ENCODE data around the gene DIAPH2. TPM values are rescaled to one million over a fixed set of nuclear protein-coding genes. Genes with fewer than 3 reads are reported as not detected.

Gene DIAPH2
- total RNA-seq, 1 donor from 2014 or later = 20.5 TPM

DNA sequence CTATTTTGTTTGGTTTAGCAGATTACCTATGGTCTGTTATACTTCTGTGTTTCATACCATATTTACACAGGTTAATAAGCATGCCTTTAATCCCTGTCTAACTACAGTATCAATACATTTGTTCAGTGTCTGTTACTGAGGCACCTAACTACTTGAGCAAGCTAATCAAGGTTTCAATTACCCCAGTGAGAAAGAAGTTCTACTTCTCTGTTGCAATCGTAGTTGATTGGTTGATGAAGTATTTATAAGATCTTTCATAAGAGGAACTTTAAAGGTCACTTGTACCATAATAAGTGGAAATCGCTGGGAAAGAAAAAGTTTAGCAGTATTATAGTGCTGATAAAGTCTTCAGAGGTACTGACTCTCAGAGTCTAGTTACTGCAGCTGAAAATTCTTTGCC is 689.6 kb downstream of the DIAPH2 start:
- ChIA-PET CTCF (no interaction called here), POLR2A (no interaction called here)
- no peak for ATAC-seq (ENCODE audit: low read depth)
- Mint-ChIP-seq H3K27ac (peak overlapping the region; percentile 35), H3K4me1 (peaks cover 11% of the 10 kb centered on the region), H3K36me3 (ENCODE audit: low read depth) (peaks cover 5% of the 10 kb centered on the region), H3K9me3 (no peaks in the 10 kb centered on the region), H3K4me3 (no peak overlapping the region), H3K27me3 (no peaks in the 10 kb centered on the region)
- TF ChIP-seq, protein P1, sequence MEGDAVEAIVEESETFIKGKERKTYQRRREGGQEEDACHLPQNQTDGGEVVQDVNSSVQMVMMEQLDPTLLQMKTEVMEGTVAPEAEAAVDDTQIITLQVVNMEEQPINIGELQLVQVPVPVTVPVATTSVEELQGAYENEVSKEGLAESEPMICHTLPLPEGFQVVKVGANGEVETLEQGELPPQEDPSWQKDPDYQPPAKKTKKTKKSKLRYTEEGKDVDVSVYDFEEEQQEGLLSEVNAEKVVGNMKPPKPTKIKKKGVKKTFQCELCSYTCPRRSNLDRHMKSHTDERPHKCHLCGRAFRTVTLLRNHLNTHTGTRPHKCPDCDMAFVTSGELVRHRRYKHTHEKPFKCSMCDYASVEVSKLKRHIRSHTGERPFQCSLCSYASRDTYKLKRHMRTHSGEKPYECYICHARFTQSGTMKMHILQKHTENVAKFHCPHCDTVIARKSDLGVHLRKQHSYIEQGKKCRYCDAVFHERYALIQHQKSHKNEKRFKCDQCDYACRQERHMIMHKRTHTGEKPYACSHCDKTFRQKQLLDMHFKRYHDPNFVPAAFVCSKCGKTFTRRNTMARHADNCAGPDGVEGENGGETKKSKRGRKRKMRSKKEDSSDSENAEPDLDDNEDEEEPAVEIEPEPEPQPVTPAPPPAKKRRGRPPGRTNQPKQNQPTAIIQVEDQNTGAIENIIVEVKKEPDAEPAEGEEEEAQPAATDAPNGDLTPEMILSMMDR (IDR thresholded peaks at IDR 0.05) = no peak
- no peak for DNase-seq
- intact Hi-C loops (cut with micrococcal nuclease) = no loop called here

DNA sequence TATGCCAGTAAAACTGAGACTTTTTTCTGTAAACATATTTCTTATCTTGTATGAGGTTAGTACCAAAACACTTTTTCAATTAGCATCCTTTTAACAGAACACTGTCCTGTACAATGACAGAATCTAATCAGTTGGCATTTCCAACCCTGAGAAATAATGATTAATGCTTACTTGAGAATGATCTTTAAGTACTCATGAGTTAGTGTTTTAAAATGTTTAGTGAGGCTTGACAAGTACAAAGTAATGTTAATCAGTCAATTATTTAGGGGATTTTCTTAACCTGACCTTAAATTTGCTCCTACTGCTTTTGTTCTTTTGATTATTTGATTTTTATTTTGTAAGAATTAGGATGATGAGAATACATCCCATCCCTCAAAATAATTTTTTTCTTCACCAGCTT is 695.6 kb downstream of the DIAPH2 start:
- CTCF ChIA-PET = no interaction called here
- ATAC-seq (ENCODE audit: low read depth) = no peak
- H3K36me3 Mint-ChIP-seq (ENCODE audit: low read depth) = peaks cover 6% of the 10 kb centered on the region
- no peak overlapping the region for H3K4me3 Mint-ChIP-seq
- no peaks in the 10 kb centered on the region for H3K4me1 Mint-ChIP-seq
- H3K27ac Mint-ChIP-seq = no peak overlapping the region
- no peaks in the 10 kb centered on the region for H3K27me3 Mint-ChIP-seq
- POLR2A ChIA-PET = no interaction called here
- TF ChIP-seq, protein P1 (IDR thresholded peaks at IDR 0.05) = no peak
- no peaks in the 10 kb centered on the region for H3K9me3 Mint-ChIP-seq
- intact Hi-C loops (cut with micrococcal nuclease) = no loop called here
- DNase-seq = no peak

- ATAC-seq (ENCODE audit: low read depth) (no peak), DNase-seq (no peak)
- CTCF ChIA-PET = no interaction called here
- Mint-ChIP-seq H3K27ac (no peak overlapping the region), H3K4me3 (no peak overlapping the region), H3K9me3 (no peaks in the 10 kb centered on the region), H3K36me3 (ENCODE audit: low read depth) (peaks cover 19% of the 10 kb centered on the region), H3K27me3 (no peaks in the 10 kb centered on the region), H3K4me1 (no peaks in the 10 kb centered on the region)
- intact Hi-C loops (cut with micrococcal nuclease) = no loop called here
- TF ChIP-seq, protein P1 (IDR thresholded peaks at IDR 0.05) = no peak
- POLR2A ChIA-PET = no interaction called here
These were observed 700.0 kb downstream of the DIAPH2 start for GRCh38 chrX:97384685-97385084.

DNA sequence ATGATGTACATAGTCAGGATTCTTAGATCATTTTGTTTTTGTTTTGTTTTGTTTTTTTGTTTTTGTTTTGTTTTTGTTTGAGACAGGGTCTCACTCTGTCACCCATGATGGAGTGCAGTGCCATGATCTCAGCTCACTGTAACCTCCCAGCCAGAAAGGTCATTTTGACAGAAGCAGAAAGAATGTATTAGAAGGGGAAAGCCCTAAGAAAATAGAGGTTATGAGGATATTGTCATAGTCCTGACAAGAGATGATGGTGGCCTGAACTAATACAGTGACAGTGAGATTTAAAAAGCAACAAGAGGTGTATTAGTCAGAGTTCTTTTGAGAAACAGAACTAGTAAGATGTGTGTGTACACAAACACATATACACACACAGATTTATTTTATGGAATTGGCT is 702.4 kb downstream of the DIAPH2 start:
- intact Hi-C loops (cut with micrococcal nuclease) = no loop called here
- ChIA-PET CTCF (no interaction called here), POLR2A (no interaction called here)
- DNase-seq = no peak
- no peak for ATAC-seq (ENCODE audit: low read depth)
- H3K9me3 Mint-ChIP-seq = no peaks in the 10 kb centered on the region
- H3K27ac Mint-ChIP-seq = no peak overlapping the region
- H3K4me3 Mint-ChIP-seq = no peak overlapping the region
- TF ChIP-seq, protein P1 (IDR thresholded peaks at IDR 0.05) = no peak
- no peaks in the 10 kb centered on the region for H3K27me3 Mint-ChIP-seq
- peaks cover 21% of the 10 kb centered on the region for H3K36me3 Mint-ChIP-seq (ENCODE audit: low read depth)
- no peaks in the 10 kb centered on the region for H3K4me1 Mint-ChIP-seq

DNA sequence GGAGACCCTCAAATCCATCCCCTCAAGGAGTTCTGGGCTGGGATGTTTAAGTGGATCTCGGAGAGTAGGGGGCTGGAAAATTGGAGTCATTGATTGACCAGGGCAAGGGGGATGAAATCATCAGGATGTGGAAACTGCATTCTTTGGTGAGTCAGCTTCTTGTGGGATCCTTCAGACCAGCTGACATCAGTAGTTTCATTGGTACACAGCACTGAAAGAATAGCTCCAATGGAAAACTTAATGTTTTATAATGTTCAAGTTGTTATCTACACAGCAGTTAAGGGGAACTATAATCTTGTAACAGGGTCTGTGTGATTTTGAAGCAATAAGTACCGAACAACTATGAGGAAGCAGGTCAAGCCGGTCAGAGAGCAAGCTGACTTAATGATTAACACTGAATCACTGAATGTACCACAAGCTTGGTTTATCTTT is 705.1 kb downstream of the DIAPH2 start:
- POLR2A ChIA-PET = no interaction called here
- no peaks in the 10 kb centered on the region for H3K9me3 Mint-ChIP-seq
- no peak for ATAC-seq (ENCODE audit: low read depth)
- H3K4me1 Mint-ChIP-seq = no peaks in the 10 kb centered on the region
- CTCF ChIA-PET = no interaction called here
- TF ChIP-seq, protein P1 (IDR thresholded peaks at IDR 0.05) = no peak
- no peak overlapping the region for H3K4me3 Mint-ChIP-seq
- DNase-seq = no peak
- no peaks in the 10 kb centered on the region for H3K27me3 Mint-ChIP-seq
- intact Hi-C loops (cut with micrococcal nuclease) = no loop called here
- H3K36me3 Mint-ChIP-seq (ENCODE audit: low read depth) = peaks cover 15% of the 10 kb centered on the region
- H3K27ac Mint-ChIP-seq = no peak overlapping the region

Measured in activated B cell treated with CpG ODN at 0.5 μM for 24 hours (primary cell).